Endothelial cell of umbilical vein (primary cell): ENCODE data around the gene CLEC16A. TPM values are rescaled to one million over a fixed set of nuclear protein-coding genes. Genes with fewer than 3 reads are reported as not detected.

Experiments
- BruUV-seq: library from RNA; stranded (reverse); fragments of 400-500 nt; replicated peaks from 2 replicates; lab custom pipeline; 2021; lab: Mats Ljungman, UMichigan
- CTCF ChIA-PET: fragments of 300-600, 350-600 bp; sonication (Branson Sonifier 250); formaldehyde crosslinking; loops from one replicate; lab custom pipeline; 2021; ENCODE audit warnings: antibody characterized with exemption, inconsistent platforms; lab: Charles Lee
- POLR2A ChIA-PET: fragments of 300-600, 350-600 bp; sonication (Branson Sonifier 250); formaldehyde crosslinking; loops from one replicate; lab custom pipeline; 2021; ENCODE audit warnings: antibody characterized with exemption, inconsistent platforms; lab: Charles Lee
- DNase-seq: peaks from one replicate; pipeline ENCODE4 v3.0.0-alpha.2; 2011; ENCODE audit warnings: low read depth, low spot score
- FAIRE-seq: peaks from 2 replicates; lab custom pipeline; 2011; peaks lifted over from hg19 to GRCh38; lab: Jason Lieb, UNC
- H2AFZ ChIP-seq: 2 replicates; pipeline ENCODE4 v1.6.0; 2012; ENCODE audit warnings: low read depth, low read length, control low read depth, inconsistent platforms
- H3K27ac ChIP-seq: 2 replicates; pipeline ENCODE4 v1.5.1; 2011; ENCODE audit warnings: low read depth, mild to moderate bottlenecking, control low read depth, low read length, moderate library complexity; ENCODE audit not compliant: insufficient read depth
- H3K27me3 ChIP-seq, 2 experiments: 2 replicates each; pipeline versions ENCODE4 v1.6.0 to v1.6.1; 2011; ENCODE audit warnings: low read length in 2 of 2, mixed read lengths in 1 of 2; ENCODE audit not compliant: control insufficient read depth in 2 of 2, insufficient read depth in 2 of 2
- H3K36me3 ChIP-seq, 2 experiments: 2 replicates in 1 of 2; 3 replicates in 1 of 2; pipeline ENCODE4 v1.5.1; 2011; ENCODE audit warnings: low read length in 2 of 2, mild to moderate bottlenecking in 1 of 2, moderate library complexity in 1 of 2; ENCODE audit not compliant: control insufficient read depth in 2 of 2, insufficient read depth in 2 of 2; ENCODE audit errors: extremely low read depth in 1 of 2
- H3K4me1 ChIP-seq: 3 replicates; pipeline ENCODE4 v1.5.1; 2011; ENCODE audit warnings: mild to moderate bottlenecking, low read length; ENCODE audit not compliant: control insufficient read depth, insufficient read depth; ENCODE audit errors: extremely low read depth
- H3K4me2 ChIP-seq: 2 replicates; pipeline ENCODE4 v1.6.1; 2011; ENCODE audit warnings: low read length, control low read depth, mixed read lengths; ENCODE audit not compliant: insufficient read depth
- H3K4me3 ChIP-seq, 3 experiments: fragments of 200-600 bp in 1 of 3; sonication (generic), shearing (Covaris generic) in 1 of 3; replicated peaks in 1 of 3; 2 replicates each; pipeline ENCODE4 v1.5.1; 2011 to 2016; ENCODE audit warnings: control low read depth in 3 of 3, low read length in 3 of 3, mild to moderate bottlenecking in 2 of 3, inconsistent platforms in 1 of 3, low read depth in 1 of 3, moderate library complexity in 1 of 3; ENCODE audit not compliant: insufficient read depth in 1 of 3
- H3K79me2 ChIP-seq: 2 replicates; pipeline ENCODE4 v1.6.0; 2012; ENCODE audit warnings: low read length, inconsistent platforms; ENCODE audit not compliant: control insufficient read depth, insufficient read depth
- H3K9ac ChIP-seq: replicated peaks from 2 replicates; pipeline ENCODE3; 2011; ENCODE audit warnings: low read length, control low read depth; ENCODE audit not compliant: insufficient read depth; ENCODE audit errors: extremely low read depth
- H3K9me1 ChIP-seq: replicated peaks from 3 replicates; pipeline ENCODE4 v1.6.0; 2011; ENCODE audit warnings: mild to moderate bottlenecking, low read length; ENCODE audit not compliant: control insufficient read depth, insufficient read depth; ENCODE audit errors: extremely low read depth
- H3K9me3 ChIP-seq: replicated peaks from 2 replicates; pipeline ENCODE4 v1.5.1; 2012; ENCODE audit warnings: low read length, inconsistent platforms; ENCODE audit not compliant: control insufficient read depth, insufficient read depth
- H4K20me1 ChIP-seq: replicated peaks from 2 replicates; pipeline ENCODE3; 2011; ENCODE audit warnings: mild to moderate bottlenecking, low read length; ENCODE audit not compliant: control insufficient read depth, insufficient read depth; ENCODE audit errors: extremely low read depth
- EZH2 ChIP-seq: IDR thresholded peaks from 2 replicates; pipeline ENCODE4 v1.6.1; 2012; ENCODE audit warnings: borderline replicate concordance, low read depth, mild to moderate bottlenecking, moderate library complexity, low read length, inconsistent platforms; ENCODE audit not compliant: severe bottlenecking
- FOS ChIP-seq: IDR thresholded peaks from 2 replicates; pipeline ENCODE4 v1.6.1; 2011; ENCODE audit warnings: mild to moderate bottlenecking, low read length, moderate library complexity, borderline replicate concordance; ENCODE audit not compliant: insufficient read depth
- GATA2 ChIP-seq: IDR thresholded peaks from 2 replicates; pipeline ENCODE4 v1.7.0; 2011; ENCODE audit warnings: low read depth, mild to moderate bottlenecking, moderate library complexity, mixed read lengths, low read length; ENCODE audit not compliant: insufficient read length, insufficient read depth
- JUN ChIP-seq: IDR thresholded peaks from 2 replicates; pipeline ENCODE4 v1.6.1; 2011; ENCODE audit warnings: borderline replicate concordance, low read depth; ENCODE audit not compliant: insufficient read length, insufficient read depth
- MYC ChIP-seq: IDR thresholded peaks from one replicate; pipeline ENCODE4 v1.6.1; 2011; ENCODE audit warnings: mild to moderate bottlenecking, low read depth, low read length
- POLR2A ChIP-seq: IDR thresholded peaks from 2 replicates; pipeline ENCODE4 v1.6.1; 2012; ENCODE audit warnings: low read depth, mild to moderate bottlenecking, control low read depth, low read length
- POLR2AphosphoS5 ChIP-seq: IDR thresholded peaks from 2 replicates; pipeline ENCODE4 v1.6.1; 2012; ENCODE audit warnings: low read depth, mild to moderate bottlenecking, control low read depth, low read length, moderate library complexity; ENCODE audit not compliant: insufficient read depth
- dilution Hi-C: fragments of 300-500 bp; cut with MboI; formaldehyde crosslinking; loops from one replicate; pipeline ENCODE4 v1.15.0; 2019; ENCODE audit warnings: low sequenced_read_pairs; ENCODE audit not compliant: extremely low pct_ligation_motif_present
- intact Hi-C: fragments of 100-400 bp; cut with micrococcal nuclease; formaldehyde crosslinking; loops from one replicate; pipeline ENCODE4 v1.10.0; 2022
- polyA plus RNA-seq, 4 experiments: library from polyadenylated mRNA; depleted of rRNA in 3 of 4; stranded (reverse) in 3 of 4; unstranded in 1 of 4; fragments of >200 nt; gene quantifications; 2 replicates each; pipeline versions ENCODE4 v1.2.1 to v1.2.3, GENCODE V29; 2011 to 2012; ENCODE audit warnings: missing spikeins in 1 of 4
- total RNA-seq: library from RNA; stranded (reverse); gene quantifications from 2 replicates; pipeline ENCODE4 v1.2.3, GENCODE V29; 2021
- TF ChIP-seq, protein P1 (sequence below), 2 donors: IDR thresholded peaks; 1 replicate in 1 of 2; 2 replicates in 1 of 2; pipeline ENCODE4 v1.5.1; 2011; ENCODE audit warnings: low read length in 2 of 2, mild to moderate bottlenecking in 2 of 2, moderate library complexity in 2 of 2, control low read depth in 1 of 2, inconsistent platforms in 1 of 2, low read depth in 1 of 2; ENCODE audit not compliant: insufficient read depth in 1 of 2; ENCODE audit errors: extremely low read depth in 1 of 2
- TF ChIP-seq, protein P2 (sequence below): IDR thresholded peaks from 2 replicates; pipeline ENCODE4 v1.6.1; 2011; ENCODE audit not compliant: insufficient read depth, insufficient read length

Gene CLEC16A
- total and polyA plus RNA-seq, 2 donors (not counting 3 experiments of a cell fraction or from before 2014, with no cell fraction given): 11.4 to 23.3 TPM

DNA sequence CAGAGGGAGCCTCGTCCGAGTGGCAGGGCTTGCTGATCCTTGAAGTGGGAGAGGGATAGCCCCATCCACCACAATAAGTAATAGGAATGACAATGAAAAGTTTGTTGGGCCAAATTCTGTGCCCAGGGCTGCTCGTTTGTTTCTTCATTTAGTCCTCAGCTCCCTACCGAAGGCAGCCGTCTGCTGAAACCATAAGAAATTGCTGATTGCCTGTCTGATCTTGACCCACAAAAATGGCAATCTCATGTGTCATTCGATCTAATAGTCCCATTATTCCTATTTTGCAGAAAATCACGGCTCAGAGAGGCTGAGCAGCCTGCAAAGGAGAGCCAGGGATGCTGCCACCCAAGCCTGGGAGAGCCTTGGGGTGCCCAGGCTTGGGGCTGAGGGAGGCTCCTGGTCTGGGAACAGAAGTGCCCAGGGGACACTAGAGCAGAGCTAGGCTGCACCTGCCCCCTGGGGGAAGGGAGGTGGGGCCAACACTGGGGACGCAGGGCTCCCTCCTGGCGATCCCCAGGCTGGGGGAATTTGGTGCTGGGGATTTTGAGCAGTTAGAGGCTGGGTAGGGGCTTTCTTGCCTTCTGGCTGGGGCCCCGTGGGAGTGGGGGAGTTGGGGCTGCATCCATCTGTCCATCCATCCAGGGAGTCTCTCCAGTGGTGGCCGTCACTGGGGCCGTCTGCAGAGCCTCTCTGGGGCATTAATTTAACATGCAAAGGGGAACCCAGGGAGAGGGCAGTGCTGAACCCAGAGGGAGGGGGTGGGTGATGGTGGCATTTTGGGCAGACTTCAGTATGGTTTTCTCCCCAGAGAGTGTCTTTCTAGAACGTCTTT is 258.1 kb downstream of the CLEC16A start:
- ChIA-PET POLR2A (interaction anchor here (2.3 kb wide), 1 partner anchor 53 kb away, joined by 11 read pairs; the partner anchor contains the start of gene SOCS1), CTCF (interaction anchor here (0.8 to 1.7 kb wide), 6 partner anchors 16 to 180 kb away, joined by 3 to 17 read pairs (median 6); partner anchors contain the start of gene SOCS1)
- peak overlapping the region; percentile 36 for H2AFZ ChIP-seq
- no peaks in the 10 kb centered on the region for H3K36me3 ChIP-seq
- H3K9me3 ChIP-seq: no peaks in the 10 kb centered on the region
- dilution Hi-C loops: no loop called here
- H3K27ac ChIP-seq: peak overlapping the region; percentile 79
- H3K4me1 ChIP-seq: peaks cover 19% of the 10 kb centered on the region
- no peaks in the 10 kb centered on the region for H3K79me2 ChIP-seq
- H3K9me1 ChIP-seq: no peaks in the 10 kb centered on the region
- intact Hi-C loops: loop anchor here (2.0 to 5.0 kb wide), 3 partner anchors 54 to 245 kb away; partner anchors contain the start of gene SOCS1
- FAIRE-seq: no peak
- H4K20me1 ChIP-seq: no peaks in the 10 kb centered on the region
- no peak overlapping the region for H3K4me3 ChIP-seq
- TF ChIP-seq JUN (no peak), FOS (no peak), POLR2A (no peak), EZH2 (no peak), MYC (no peak)
- H3K4me2 ChIP-seq: peak overlapping the region; percentile 52
- BruUV-seq: no TSS peak
- H3K9ac ChIP-seq: peak overlapping the region; percentile 32
- DNase-seq: no peak
- no peaks in the 10 kb centered on the region for H3K27me3 ChIP-seq

DNA sequence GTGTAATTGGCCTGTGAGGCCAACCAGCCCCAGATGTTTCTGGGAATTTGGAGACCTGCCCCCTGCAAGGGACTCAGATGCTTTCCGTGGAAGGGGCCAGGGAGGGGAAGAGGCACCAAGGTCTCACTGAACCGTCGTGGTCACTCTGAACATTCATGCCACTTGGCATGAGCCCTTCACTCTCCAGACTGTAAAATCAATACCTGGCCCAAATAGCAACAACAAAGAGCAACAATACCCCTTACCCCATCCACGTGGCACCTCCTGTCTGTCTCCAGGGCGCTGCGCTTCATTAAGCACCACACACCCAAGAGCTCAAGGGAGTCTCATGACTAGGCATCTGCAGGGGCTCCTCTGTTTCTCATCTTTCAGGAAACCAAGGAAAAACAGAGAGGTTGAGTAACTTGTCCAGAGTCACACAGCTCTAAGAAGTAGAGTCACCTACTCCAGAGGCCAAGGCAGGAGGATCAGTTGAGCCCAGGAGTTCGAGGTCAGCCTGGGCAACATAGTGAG is 258.8 kb downstream of the CLEC16A start:
- H3K79me2 ChIP-seq: no peaks in the 10 kb centered on the region
- no peak overlapping the region for H3K9ac ChIP-seq
- TF ChIP-seq EZH2 (no peak), POLR2AphosphoS5 (no peak), GATA2 (no peak), MYC (no peak), JUN (no peak), POLR2A (no peak), FOS (no peak)
- TF ChIP-seq, protein P1, sequence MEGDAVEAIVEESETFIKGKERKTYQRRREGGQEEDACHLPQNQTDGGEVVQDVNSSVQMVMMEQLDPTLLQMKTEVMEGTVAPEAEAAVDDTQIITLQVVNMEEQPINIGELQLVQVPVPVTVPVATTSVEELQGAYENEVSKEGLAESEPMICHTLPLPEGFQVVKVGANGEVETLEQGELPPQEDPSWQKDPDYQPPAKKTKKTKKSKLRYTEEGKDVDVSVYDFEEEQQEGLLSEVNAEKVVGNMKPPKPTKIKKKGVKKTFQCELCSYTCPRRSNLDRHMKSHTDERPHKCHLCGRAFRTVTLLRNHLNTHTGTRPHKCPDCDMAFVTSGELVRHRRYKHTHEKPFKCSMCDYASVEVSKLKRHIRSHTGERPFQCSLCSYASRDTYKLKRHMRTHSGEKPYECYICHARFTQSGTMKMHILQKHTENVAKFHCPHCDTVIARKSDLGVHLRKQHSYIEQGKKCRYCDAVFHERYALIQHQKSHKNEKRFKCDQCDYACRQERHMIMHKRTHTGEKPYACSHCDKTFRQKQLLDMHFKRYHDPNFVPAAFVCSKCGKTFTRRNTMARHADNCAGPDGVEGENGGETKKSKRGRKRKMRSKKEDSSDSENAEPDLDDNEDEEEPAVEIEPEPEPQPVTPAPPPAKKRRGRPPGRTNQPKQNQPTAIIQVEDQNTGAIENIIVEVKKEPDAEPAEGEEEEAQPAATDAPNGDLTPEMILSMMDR (IDR thresholded peaks at IDR 0.05; ENCODE audit: extremely low read depth in 1 of 2, insufficient read depth in 1 of 2, low read depth in 1 of 2, low read length in 2 of 2): no peak
- TF ChIP-seq, protein P2, sequence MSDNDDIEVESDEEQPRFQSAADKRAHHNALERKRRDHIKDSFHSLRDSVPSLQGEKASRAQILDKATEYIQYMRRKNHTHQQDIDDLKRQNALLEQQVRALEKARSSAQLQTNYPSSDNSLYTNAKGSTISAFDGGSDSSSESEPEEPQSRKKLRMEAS: no peak
- dilution Hi-C loops: no loop called here
- ChIA-PET POLR2A (no interaction called here), CTCF (no interaction called here)
- no TSS peak for BruUV-seq
- FAIRE-seq (no peak), DNase-seq (no peak)
- H3K4me3 ChIP-seq: no peak overlapping the region
- no peaks in the 10 kb centered on the region for H3K9me3 ChIP-seq
- no peaks in the 10 kb centered on the region for H3K36me3 ChIP-seq
- no peak overlapping the region for H3K4me2 ChIP-seq
- H3K27me3 ChIP-seq: no peaks in the 10 kb centered on the region
- no peak overlapping the region for H3K27ac ChIP-seq
- H3K4me1 ChIP-seq: peaks cover 19% of the 10 kb centered on the region
- H3K9me1 ChIP-seq: no peaks in the 10 kb centered on the region
- no peak overlapping the region for H2AFZ ChIP-seq
- intact Hi-C loops: loop anchor here (2.0 to 5.0 kb wide), 3 partner anchors 54 to 246 kb away; partner anchors contain the start of gene SOCS1
- H4K20me1 ChIP-seq: no peaks in the 10 kb centered on the region
